GM10248 (cell line): ENCODE measurements around the gene CPXM2.

Experiments used
- CTCF ChIA-PET: fragments of 300-600 bp; sonication (Branson Sonifier 250); formaldehyde crosslinking; extraction: SDS; loops from one replicate; lab custom pipeline; 2021; ENCODE audit warnings: antibody characterized with exemption; lab: Yijun Ruan, JAX
- POLR2A ChIA-PET: fragments of 350-650 bp; sonication (Branson Sonifier 250); formaldehyde crosslinking; extraction: SDS; loops from one replicate; lab custom pipeline; 2020; ENCODE audit warnings: antibody characterized with exemption; lab: Yijun Ruan, JAX
- DNase-seq: peaks from one replicate; pipeline ENCODE4 v3.0.0; 2012; ENCODE audit errors: extremely low spot score
- TF ChIP-seq, protein P1 (sequence below): IDR thresholded peaks from 2 replicates; pipeline ENCODE4 v1.5.1; 2012; ENCODE audit warnings: mild to moderate bottlenecking, low read depth; ENCODE audit errors: extremely low read depth, missing control alignments, control extremely low read depth

The CPXM2 gene

DNA sequence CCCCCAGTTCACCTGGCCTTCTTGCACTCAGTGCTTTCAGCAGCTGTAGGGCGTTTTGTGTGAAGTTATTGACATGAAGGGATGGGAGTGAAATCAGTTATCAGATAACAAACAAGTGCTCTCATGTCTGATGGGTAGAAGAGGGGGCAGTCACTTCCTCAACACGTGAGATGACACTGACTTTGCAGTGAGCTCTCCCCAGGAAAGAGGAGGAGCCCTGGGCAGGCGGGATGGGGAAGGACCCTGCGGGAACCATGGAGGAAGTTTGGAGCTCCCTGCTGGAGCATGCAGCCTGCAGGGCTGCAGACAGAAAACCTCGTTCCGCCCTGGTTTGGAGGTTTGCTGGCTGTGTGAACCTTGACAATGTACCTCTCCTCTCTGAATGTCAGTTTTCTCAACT lies 186.8 kb downstream of the CPXM2 start:
- DNase-seq: no peak
- ChIA-PET CTCF (interaction anchor here (1.0 kb wide), 1 partner anchor 11 kb away, joined by 3 read pairs; no protein-coding TSS in a partner anchor), POLR2A (no interaction called here)
- TF ChIP-seq, protein P1, sequence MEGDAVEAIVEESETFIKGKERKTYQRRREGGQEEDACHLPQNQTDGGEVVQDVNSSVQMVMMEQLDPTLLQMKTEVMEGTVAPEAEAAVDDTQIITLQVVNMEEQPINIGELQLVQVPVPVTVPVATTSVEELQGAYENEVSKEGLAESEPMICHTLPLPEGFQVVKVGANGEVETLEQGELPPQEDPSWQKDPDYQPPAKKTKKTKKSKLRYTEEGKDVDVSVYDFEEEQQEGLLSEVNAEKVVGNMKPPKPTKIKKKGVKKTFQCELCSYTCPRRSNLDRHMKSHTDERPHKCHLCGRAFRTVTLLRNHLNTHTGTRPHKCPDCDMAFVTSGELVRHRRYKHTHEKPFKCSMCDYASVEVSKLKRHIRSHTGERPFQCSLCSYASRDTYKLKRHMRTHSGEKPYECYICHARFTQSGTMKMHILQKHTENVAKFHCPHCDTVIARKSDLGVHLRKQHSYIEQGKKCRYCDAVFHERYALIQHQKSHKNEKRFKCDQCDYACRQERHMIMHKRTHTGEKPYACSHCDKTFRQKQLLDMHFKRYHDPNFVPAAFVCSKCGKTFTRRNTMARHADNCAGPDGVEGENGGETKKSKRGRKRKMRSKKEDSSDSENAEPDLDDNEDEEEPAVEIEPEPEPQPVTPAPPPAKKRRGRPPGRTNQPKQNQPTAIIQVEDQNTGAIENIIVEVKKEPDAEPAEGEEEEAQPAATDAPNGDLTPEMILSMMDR: no peak

DNA sequence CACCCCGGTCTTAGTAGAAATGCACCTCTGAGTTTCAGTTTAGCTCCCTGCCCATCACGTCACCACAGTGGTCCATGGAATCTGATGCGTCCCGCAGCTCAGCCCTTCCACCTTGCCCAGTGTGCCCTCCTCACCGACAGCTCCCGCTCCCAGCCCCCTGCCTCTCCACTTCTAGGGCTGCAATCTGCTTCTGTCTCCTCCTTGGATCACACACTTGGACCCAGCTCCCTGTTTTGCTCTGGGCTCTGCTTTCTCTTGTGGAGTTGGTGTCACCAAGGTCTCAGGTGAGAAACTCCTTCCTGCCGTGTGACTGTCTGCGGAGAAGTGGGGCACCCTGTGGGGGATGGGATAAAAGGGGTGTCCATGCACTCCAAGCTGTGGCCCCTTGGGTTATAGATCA lies 187.5 kb downstream of the CPXM2 start:
- ChIA-PET CTCF (no interaction called here), POLR2A (no interaction called here)
- DNase-seq: no peak
- TF ChIP-seq, protein P1: no peak

DNA sequence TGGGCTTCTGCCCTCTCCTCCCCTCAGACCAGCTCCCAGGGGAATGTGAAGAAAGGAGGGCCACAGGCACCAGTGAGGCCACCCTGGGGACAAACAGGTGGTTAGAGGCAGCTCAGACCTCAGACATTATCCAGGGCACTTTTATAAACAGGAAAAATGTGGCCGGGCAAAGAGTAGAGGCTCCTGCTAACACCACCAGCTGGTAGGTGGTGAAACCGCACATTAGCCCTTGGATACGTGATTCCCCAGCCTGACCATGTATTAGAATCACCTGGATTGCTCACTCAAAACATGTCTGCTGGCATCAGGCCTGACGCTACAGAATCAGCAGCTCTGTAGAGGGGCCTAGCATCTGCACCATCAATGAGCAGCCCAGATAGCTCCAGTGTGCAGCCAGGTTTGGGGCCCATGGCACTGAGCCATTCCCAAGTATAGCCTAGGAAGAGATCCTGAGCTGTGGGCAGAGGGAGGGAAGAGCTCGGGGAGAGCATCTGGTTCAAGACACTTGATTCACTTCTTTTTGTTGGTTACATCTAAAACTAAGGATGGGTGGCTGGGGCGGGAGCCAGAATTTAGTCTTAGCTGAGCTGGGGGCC lies 188.3 kb downstream of the CPXM2 start:
- DNase-seq: no peak
- ChIA-PET POLR2A (no interaction called here), CTCF (no interaction called here)
- TF ChIP-seq, protein P1: no peak
